ENCODE data around the gene MGAT4B. TPM values are rescaled to one million over a fixed set of nuclear protein-coding genes. Genes with fewer than 3 reads are reported as not detected.
A peak's percentile ranks its signal among the peaks of the same experiment; 100 is the strongest.
"Not testable (repeated sequence)": the region's sequence is repeated elsewhere in the genome, so short reads cannot be mapped to it uniquely, and the experiment has no call there.

The MGAT4B gene
- 47.4 TPM for total RNA-seq

DNA sequence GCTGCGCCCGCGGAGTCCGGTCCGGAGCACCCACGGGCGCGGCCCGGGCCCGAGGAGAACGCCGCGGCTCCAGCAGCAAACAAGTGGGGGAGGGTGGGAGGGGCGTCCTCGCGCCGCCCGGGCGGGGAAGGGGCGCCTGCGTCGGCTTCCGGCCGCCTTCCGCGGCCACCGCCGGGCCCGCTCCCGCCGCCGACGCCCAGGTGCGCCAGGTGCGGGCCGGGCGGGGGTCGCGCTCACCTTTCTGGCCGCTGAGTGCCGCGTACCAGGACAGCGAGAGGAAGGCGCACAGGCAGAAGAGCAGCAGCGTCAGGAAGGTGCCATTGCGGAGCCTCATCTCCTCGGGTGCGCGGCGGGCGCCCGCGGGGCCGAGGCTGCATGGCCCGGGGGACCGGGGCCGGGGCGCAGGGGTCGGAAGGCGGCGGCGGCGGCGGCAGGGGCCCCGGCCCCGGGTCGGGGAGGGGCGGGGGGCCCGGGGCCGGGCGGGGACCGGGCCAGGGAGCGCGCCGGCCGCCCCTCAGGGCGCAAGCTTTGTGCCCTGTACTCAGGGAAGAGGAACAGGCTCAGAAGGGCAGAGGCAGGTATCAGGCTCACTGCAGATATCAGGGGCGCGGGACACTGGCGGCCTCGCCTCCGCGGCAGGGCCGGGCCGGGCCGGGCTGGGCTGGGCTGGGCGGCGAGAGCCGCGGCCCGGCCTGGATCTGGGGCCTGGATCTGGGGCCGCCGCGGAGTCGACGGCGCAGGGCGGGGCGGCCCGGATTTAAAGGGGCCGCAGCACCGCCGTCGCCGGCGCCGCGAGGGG lies at the start of gene MGAT4B:
Gene MGAT4B, minus strand, starts transcription at position 617 of the 799 bp plus-strand sequence. Its CDS starts 283 bp downstream, at position 334.
- peak; percentile 37 for DNase-seq

GRCh38 chr5:179854356-179854755 lies 47.7 kb upstream of the MGAT4B start:
- DNase-seq = no peak

DNA sequence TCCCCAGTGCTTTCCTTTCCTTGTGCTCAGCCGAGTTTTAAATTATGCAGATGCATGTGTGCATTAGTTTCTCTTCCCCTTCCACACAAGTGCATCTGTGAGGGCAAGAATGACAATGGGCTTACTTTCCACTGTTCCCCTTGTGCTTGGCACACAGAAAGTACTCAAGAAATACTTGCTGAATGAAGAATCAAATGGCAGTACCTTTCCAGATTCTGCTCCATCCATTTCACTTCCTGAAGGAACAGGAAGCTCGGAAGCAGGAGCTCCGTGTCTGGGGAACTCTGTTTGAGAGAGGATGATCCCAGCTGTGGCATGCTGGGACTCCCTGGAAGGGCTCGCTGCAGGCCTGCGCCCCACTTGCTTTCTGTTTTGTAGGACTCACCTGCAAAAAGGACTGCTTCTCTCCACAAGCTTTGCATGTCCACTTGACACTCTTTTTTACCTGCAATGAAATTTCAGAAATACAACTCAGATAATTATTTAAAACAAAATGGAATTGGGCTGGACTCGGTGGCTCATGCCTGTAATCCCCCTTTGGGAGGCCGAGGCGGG lies 46.4 kb upstream of the MGAT4B start:
- DNase-seq = no peak

GRCh38 chr5:179841621-179842020 lies 35.0 kb upstream of the MGAT4B start:
- no peak for DNase-seq

GRCh38 chr5:179840766-179841165 lies 34.1 kb upstream of the MGAT4B start:
- DNase-seq = no peak

DNA sequence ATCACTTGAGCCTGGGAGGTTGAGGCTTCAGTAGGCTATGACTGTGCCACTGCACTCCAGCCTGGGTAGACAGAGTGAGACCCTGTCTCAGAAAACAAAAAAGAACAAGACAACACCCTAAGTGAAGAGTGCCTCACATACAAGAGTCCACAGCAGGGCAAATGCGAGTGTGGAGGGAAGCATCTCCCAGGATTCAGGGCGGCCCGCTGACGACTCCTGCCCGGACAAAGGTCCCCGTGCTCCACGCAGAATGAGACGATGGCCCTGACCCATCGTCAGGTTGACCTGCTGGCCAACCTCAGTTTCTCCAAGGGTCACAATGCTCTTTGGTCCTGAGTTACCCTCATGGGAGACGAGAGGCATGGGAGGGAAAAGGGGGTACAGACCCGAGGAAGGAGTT lies 33.7 kb upstream of the MGAT4B start:
- DNase-seq = no peak

DNA sequence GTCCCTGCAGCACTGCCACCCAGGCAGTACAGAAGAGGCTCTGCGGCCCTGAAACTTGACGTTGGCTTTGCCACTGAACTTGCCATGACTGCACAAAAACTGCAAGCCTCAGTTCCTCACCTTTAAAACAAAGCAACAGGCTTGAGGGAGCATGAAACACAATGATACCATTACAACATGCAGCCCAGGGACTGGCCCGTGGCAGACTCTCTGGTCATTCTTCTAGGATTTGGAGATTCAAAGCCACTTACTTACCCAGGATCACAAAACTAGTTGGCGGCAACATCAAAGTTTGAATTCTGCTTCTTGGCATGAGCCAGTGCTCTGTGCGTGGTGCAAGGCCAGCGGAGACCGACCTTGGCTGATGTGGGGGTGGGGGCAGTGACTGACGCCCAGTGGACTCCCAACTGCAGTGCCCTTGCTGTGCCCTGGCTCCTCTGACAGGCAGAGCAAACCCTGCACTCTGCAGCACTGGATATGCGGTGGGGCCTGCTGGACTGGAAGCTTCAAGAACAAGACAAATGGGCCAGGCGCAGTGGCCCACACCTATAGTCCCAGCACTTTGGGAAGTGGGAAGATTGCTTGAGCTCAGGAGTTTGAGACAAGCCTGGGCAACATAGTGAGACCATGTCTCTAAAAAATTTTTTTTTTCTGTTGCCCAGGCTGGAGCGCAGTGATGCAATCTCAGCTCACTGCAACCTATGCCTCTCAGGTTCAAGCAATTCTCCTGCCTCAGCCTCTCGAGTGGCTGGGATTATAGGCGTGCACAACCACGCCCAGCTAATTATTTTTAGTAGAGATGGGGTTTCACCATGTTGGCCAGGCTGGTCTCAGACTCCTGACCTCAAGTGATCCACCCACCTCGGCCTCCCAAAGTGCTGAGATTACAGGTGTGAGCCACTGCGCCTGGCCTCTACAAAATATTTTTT lies 32.9 kb upstream of the MGAT4B start:
- no peak for DNase-seq

- no peak for DNase-seq
Observed at GRCh38 chr5:179837076-179838011, 30.7 kb upstream of the MGAT4B start.

- no peak for DNase-seq
Observed at GRCh38 chr5:179836225-179837019, 29.8 kb upstream of the MGAT4B start.

GRCh38 chr5:179834871-179835270 lies 28.2 kb upstream of the MGAT4B start:
- not testable (repeated sequence) for DNase-seq

DNA sequence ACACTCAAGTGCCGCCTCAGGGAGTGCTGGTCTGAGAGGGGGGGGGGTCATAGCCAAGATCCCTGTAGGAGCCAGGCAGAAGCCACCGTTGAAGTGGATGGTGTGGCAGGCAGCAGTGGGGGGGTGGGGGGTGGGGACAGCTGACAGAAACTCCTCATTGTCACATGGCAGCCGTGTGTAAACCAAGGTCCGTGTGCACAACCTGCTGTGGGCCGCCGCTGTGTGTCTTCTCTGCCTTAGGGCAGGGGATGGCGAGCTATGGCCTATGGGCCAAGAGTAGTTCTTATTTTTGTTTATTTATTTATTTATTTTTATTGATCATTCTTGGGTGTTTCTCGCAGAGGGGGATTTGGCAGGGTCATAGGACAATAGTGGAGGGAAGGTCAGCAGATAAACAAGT lies 27.5 kb upstream of the MGAT4B start:
- no peak for DNase-seq

- DNase-seq = no peak
Observed at GRCh38 chr5:179833709-179834070, 27.0 kb upstream of the MGAT4B start.

DNA sequence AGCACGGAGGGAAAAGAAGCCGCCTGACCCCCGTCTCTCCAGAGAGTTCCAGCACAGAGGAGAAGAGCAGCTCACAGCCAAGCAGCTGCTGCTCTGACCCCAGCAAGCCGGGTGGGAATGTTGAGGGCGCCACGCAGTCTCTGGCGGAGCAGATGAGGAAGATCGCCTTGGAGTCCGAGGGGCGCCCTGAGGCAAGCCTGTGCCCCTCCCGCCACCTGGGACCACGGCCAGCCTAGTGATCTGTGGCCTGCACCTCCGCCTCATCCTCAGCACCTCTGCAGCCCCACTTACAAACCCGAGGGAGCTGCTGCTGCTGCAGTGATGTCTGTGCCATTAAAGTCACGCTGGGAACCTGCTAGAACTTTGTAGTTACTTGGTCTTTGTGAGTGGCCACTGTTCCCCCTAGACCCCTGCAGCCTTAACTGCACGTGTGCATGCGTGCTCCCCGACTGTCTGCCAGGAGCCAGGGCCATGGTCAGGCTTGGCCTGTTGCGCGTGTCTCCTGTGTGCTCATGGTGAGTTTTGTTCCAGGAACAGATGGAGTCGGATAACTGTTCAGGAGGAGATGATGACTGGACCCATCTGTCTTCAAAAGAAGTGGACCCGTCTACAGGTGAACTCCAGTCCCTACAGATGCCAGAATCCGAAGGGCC lies 26.5 kb upstream of the MGAT4B start:
- no peak for DNase-seq

GRCh38 chr5:179832039-179832745 lies 25.5 kb upstream of the MGAT4B start:
- no peak for DNase-seq

DNA sequence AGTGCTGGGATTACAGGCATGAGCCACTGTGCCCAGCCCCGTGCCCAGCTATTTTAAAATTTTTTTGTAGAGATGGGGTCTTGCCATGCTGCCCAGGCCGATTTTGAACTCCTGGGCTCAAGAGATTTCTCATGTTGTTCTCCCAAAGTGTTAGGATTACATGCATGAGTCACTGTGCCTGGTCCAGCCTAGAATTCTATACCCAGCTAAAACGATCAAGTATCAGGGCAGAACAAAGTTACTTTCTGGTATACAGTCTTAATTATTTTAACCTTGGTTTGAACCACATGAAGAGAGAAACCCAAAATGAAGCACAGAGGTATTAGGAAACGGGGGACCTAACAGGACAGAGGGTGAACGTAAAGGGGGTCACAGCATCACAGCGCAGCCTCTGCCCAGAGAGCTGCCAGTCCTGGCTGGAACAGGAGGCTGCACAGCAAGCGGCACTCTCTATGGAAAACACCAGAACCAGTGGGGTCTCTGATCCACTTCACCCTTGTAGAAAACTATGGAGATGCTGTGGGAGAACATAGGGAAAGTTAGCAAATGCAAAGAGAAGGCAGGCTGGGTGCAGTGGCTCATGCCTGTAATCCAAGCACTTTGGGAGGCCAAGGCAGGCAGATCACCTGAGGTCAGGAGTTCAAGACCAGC lies 24.3 kb upstream of the MGAT4B start:
- DNase-seq = no peak

- DNase-seq = no peak
Observed at GRCh38 chr5:179829732-179830435, 23.2 kb upstream of the MGAT4B start.

- DNase-seq = no peak
Observed at GRCh38 chr5:179828756-179829421, 22.2 kb upstream of the MGAT4B start.

DNA sequence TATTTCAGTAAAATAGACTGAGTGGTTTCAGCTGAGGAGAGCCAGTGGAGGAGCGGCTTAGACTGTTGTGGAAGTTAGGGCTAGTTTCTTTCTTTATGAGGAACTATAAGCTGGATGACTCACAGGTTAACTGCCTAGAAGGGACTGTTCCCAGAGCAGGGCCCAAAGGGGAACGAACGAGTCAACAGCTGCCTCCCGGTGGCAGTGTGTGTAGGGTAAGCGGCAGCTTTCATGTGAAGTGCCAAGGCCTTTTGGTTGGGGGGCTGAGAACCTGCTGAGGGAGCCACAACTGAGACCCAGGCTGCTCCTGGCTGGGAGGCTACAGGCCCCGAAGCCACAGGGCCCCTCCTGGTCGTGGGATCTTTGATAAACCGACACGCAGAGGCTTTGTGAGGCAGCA lies 21.0 kb upstream of the MGAT4B start:
- DNase-seq = no peak

All from occipital lobe (tissue), 2 donors.